ENCODE data around the gene SERP2.

DNA sequence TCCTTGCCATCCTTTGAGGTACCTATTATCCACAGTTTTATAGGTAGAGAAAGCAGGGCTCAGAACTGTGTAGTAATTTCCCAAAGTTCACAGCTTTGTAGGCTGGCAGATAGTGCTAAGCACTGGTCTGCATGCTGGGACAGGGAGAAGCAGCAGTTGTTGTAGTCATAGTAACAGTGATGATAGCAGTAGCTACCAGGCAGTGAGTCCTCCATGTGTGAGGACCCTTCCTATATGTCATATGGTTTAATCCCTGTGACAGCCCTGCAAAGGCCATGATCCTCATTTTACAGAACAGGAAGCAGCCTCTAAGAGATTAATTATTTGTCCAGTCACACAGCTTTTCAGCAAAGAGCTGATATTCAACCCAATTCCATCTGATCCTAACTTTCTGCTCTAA is 21.0 kb downstream of the SERP2 start:
- TF ChIP-seq, protein P1, sequence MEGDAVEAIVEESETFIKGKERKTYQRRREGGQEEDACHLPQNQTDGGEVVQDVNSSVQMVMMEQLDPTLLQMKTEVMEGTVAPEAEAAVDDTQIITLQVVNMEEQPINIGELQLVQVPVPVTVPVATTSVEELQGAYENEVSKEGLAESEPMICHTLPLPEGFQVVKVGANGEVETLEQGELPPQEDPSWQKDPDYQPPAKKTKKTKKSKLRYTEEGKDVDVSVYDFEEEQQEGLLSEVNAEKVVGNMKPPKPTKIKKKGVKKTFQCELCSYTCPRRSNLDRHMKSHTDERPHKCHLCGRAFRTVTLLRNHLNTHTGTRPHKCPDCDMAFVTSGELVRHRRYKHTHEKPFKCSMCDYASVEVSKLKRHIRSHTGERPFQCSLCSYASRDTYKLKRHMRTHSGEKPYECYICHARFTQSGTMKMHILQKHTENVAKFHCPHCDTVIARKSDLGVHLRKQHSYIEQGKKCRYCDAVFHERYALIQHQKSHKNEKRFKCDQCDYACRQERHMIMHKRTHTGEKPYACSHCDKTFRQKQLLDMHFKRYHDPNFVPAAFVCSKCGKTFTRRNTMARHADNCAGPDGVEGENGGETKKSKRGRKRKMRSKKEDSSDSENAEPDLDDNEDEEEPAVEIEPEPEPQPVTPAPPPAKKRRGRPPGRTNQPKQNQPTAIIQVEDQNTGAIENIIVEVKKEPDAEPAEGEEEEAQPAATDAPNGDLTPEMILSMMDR (IDR thresholded peaks at IDR 0.05; ENCODE audit: insufficient read depth, low read depth, low read length) = no peak
- TF ChIP-seq EZH2 (IDR thresholded peaks at IDR 0.05; ENCODE audit: insufficient read depth, low read length) = no peak
